ENCODE data around the gene RAB25.

DNA sequence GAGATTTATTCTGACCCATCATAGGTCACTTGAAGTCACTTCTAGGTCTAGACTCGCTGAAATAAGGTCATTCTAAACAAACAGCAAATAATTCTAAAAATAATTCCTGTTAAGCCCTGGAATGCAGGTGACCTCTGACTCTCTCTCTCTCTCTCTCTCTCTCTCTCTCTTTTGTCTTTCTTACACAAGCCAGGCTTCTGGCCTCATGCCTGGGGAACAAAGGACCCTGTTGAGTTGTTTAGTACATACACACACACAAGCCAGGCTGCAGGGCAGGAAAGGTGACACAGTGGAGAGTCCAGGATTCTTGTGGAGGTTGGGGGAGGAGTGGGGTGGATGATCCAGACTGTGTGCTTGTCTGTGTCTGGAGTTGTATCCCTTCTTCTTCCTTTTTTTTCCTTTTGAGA lies 25.3 kb downstream of the RAB25 start:
- TF ChIP-seq, protein P1, sequence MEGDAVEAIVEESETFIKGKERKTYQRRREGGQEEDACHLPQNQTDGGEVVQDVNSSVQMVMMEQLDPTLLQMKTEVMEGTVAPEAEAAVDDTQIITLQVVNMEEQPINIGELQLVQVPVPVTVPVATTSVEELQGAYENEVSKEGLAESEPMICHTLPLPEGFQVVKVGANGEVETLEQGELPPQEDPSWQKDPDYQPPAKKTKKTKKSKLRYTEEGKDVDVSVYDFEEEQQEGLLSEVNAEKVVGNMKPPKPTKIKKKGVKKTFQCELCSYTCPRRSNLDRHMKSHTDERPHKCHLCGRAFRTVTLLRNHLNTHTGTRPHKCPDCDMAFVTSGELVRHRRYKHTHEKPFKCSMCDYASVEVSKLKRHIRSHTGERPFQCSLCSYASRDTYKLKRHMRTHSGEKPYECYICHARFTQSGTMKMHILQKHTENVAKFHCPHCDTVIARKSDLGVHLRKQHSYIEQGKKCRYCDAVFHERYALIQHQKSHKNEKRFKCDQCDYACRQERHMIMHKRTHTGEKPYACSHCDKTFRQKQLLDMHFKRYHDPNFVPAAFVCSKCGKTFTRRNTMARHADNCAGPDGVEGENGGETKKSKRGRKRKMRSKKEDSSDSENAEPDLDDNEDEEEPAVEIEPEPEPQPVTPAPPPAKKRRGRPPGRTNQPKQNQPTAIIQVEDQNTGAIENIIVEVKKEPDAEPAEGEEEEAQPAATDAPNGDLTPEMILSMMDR (IDR thresholded peaks at IDR 0.05) = no peak
- no peak for TF ChIP-seq POLR2A (IDR thresholded peaks at IDR 0.05)

All from heart left ventricle (tissue), 13 donors.